Measurements from ENCODE around the gene SNPH.

The SNPH gene

GRCh38 chr20:1325173-1326030 is 59.3 kb downstream of the SNPH start:
- FAIRE-seq = peak; percentile 5

GRCh38 chr20:1326031-1326930 is 60.2 kb downstream of the SNPH start:
- no peak for FAIRE-seq

- FAIRE-seq = no peak
Measured at GRCh38 chr20:1327241-1327653, 61.2 kb downstream of the SNPH start.

GRCh38 chr20:1327827-1328679 is 62.0 kb downstream of the SNPH start:
- FAIRE-seq = no peak

- no peak for FAIRE-seq
Measured at GRCh38 chr20:1328680-1329330, 62.7 kb downstream of the SNPH start, which contains the start of gene SDCBP2. SDCBP2 (minus strand) TSS chr20:1329139; CDS start chr20:1320416, 8,723 bp downstream.

GRCh38 chr20:1330075-1330830 is 64.2 kb downstream of the SNPH start:
- FAIRE-seq = no peak

- no peak for FAIRE-seq
Measured at GRCh38 chr20:1331101-1331500, 65.0 kb downstream of the SNPH start.

- no peak for FAIRE-seq
Measured at GRCh38 chr20:1331801-1332453, 65.8 kb downstream of the SNPH start.

GRCh38 chr20:1332749-1333300 is 66.7 kb downstream of the SNPH start:
- FAIRE-seq = no peak

- FAIRE-seq = no peak
Measured at GRCh38 chr20:1333462-1334369, 67.6 kb downstream of the SNPH start.

- FAIRE-seq = no peak
Measured at GRCh38 chr20:1334370-1334731, 68.3 kb downstream of the SNPH start.

- no peak for FAIRE-seq
Measured at GRCh38 chr20:1334761-1335160, 68.7 kb downstream of the SNPH start.

- no peak for FAIRE-seq
Measured at GRCh38 chr20:1335961-1336698, 70.0 kb downstream of the SNPH start.

GRCh38 chr20:1336699-1337367 is 70.7 kb downstream of the SNPH start:
- no peak for FAIRE-seq

- no peak for FAIRE-seq
Measured at GRCh38 chr20:1337441-1337840, 71.3 kb downstream of the SNPH start.

- FAIRE-seq = no peak
Measured at GRCh38 chr20:1338096-1338495, 72.0 kb downstream of the SNPH start.

- FAIRE-seq = no peak
Measured at GRCh38 chr20:1338801-1339200, 72.7 kb downstream of the SNPH start.

Data from colon (tissue), 2 donors.